Epithelial cell of esophagus (primary cell): ENCODE measurements around the gene TJP3.
"Not testable (repeated sequence)": the region's sequence is repeated elsewhere in the genome, so short reads cannot be mapped to it uniquely, and the experiment has no call there.

Experiments
- DNase-seq: peaks from one replicate; pipeline ENCODE4 v3.0.0; 2010; ENCODE audit warnings: low read depth
- H3K4me3 ChIP-seq: 2 replicates; pipeline ENCODE4 v1.5.1; 2011; ENCODE audit warnings: mild to moderate bottlenecking, low read length, control low read depth
- CTCF ChIP-seq: IDR thresholded peaks from 2 replicates; pipeline ENCODE4 v1.5.1; 2011; ENCODE audit warnings: low read depth, mild to moderate bottlenecking, low read length, control low read depth, inconsistent platforms; ENCODE audit not compliant: insufficient read depth; ENCODE audit errors: missing control alignments

Gene TJP3

DNA sequence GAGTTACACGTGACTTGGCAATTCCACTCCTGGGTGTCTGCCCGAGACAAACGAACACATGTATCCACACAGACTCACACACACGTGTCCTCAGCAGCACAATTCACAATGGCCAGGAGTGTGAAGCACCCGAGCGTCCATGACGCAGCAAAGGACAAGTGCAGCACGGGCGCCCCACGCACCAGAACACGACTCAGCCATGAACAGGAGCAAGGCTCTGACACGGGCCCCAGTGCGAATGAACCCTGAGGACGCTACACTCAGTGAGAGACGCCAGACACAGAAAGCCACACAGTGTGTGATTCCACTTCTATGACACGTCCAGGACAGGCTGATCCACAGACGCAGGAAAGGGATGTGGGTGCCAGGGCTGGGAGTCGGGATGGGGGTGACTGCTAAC, 44.3 kb upstream of the TJP3 start:
- DNase-seq: no peak
- H3K4me3 ChIP-seq: no peak overlapping the region
- no peak for TF ChIP-seq CTCF

DNA sequence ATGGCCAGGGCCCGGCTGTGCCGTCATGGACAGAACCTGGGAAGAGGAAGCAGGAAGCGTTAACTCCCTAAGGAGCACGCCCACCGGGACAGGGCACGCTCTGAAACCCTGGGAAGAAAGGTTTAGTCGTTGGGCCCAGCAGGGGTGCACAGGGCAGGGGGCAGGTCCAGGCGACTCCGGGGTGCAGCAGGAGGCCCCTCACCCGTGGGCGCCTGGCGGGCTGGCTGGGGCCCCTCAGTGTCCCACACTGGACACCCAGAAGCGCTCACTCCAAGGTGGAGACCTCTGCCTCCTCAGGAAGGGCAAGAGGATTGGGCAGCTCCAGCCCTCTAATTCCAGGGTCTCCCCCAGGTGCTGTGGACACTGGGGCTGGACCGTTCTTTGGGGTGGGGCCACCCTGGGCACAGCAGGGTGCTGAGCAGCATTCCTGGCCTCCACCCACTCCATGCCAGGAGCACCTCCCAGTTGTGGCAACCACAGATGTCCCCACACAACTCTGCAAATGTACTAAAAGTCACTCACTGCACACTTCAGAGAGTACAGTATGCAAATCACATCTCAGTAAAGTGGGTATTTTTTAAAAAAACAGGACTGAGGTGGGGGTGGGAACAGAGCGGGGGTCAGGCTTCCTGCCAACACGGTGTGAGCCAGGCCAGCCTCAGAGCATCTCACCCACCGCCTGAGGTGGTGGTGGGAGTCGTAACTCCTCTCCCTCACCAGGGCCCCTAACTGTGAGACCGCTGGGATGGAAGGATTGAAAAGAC, 43.1 kb upstream of the TJP3 start:
- TF ChIP-seq CTCF: no peak
- H3K4me3 ChIP-seq: no peak overlapping the region
- no peak for DNase-seq

GRCh38 chr19:3665681-3666544, 42.3 kb upstream of the TJP3 start:
- TF ChIP-seq CTCF: peak; percentile 80
- H3K4me3 ChIP-seq: no peak overlapping the region
- DNase-seq: peak; percentile 30

DNA sequence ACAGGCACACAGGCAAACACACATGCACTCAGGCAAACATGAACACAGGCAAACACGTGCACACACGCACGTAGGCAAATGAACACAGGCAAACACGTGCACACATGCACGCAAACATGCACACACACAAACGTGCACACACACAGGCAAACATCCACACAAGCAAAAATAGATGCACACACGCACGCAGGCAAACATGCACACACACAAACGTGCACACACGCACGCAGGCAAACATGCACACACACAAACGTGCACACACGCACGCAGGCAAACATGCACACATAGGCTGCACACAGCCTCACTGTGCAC, 41.7 kb upstream of the TJP3 start:
- not testable (repeated sequence) for H3K4me3 ChIP-seq, DNase-seq

DNA sequence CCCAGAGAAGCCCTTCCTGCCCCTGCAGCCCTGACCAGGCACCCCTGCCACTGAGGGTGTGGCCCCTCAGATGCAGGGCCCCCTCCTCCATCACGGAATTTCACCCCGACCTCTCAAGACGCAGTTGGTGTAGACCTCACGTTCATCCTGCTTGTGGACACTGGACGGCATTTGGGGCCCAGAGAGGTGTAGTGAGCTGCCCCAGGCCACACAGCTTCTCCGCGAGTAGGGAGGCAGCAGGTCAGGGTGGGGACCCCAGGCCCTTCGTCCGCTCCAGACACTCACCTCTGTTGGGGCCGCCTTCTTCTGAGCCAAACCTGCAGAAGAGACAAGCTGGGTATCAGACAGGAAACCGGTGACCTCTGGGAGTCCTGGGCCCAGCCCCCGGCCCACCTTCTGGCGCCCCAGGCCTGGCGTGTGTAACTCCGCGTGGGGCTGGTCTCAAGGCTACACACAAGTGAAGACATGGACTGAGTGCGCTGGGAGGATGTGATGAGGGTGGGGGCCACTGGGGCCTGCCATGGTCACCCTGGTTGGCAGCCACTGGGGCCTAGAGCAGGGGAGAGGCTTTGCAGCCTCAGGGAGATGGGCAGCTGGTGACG, 41.0 kb upstream of the TJP3 start:
- no peak for DNase-seq
- no peak for TF ChIP-seq CTCF
- no peak overlapping the region for H3K4me3 ChIP-seq

DNA sequence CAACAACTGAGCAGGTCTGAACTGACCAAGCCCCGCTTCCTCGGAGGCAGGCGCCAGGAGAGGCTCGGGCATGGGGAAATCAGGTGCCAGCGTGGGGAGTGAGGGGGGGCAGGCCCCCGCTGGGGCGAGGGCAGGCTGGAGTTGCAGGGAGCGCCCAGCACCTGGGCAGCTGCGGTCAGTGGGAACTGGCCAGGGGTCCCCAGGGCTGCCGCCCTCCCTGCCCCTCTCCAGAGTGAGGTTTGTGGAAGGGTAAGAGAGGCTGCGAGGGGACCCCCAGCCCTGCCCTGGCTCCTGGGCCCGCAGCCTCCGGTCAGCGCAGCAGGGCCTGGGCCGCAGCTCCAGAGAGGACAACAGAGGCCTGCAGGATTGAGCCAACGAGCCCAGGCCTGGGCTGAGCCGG, 40.4 kb upstream of the TJP3 start:
- no peak overlapping the region for H3K4me3 ChIP-seq
- no peak for TF ChIP-seq CTCF
- DNase-seq: no peak

- no peak overlapping the region for H3K4me3 ChIP-seq
- DNase-seq: peak; percentile 11
- no peak for TF ChIP-seq CTCF
Observed at GRCh38 chr19:3668331-3669081, 39.7 kb upstream of the TJP3 start.
